Keratinocyte (primary cell): ENCODE results near the gene SEMA3E. TPM values are rescaled to one million over a fixed set of nuclear protein-coding genes. Genes with fewer than 3 reads are reported as not detected.

Experiments used
- DNase-seq: peaks from one replicate; pipeline ENCODE4 v3.0.0-alpha.2; 2011; ENCODE audit warnings: low read depth, missing footprints, low spot score
- FAIRE-seq: peaks from 2 replicates; lab custom pipeline; 2011; peaks lifted over from hg19 to GRCh38; lab: Jason Lieb, UNC
- H2AFZ ChIP-seq: 2 replicates; pipeline ENCODE4 v1.6.0; 2012; ENCODE audit warnings: low read length, control low read depth, inconsistent platforms; ENCODE audit not compliant: control insufficient read depth
- H3K27ac ChIP-seq: 2 replicates; pipeline ENCODE4 v1.5.1; 2011; ENCODE audit warnings: low read length; ENCODE audit not compliant: control insufficient read depth, insufficient read depth
- H3K27me3 ChIP-seq: 3 replicates; pipeline ENCODE4 v1.6.0; 2011; ENCODE audit warnings: low read length; ENCODE audit not compliant: control insufficient read depth, insufficient read depth; ENCODE audit errors: extremely low read depth
- H3K36me3 ChIP-seq, 2 experiments: 2 replicates in 1 of 2; 3 replicates in 1 of 2; pipeline ENCODE4 v1.5.1; 2011; ENCODE audit warnings: low read length in 2 of 2, mild to moderate bottlenecking in 1 of 2; ENCODE audit not compliant: control insufficient read depth in 2 of 2, insufficient read depth in 2 of 2; ENCODE audit errors: extremely low read depth in 1 of 2
- H3K4me1 ChIP-seq: 3 replicates; pipeline ENCODE4 v1.5.1; 2011; ENCODE audit warnings: low read length; ENCODE audit not compliant: control insufficient read depth, insufficient read depth; ENCODE audit errors: extremely low read depth
- H3K4me2 ChIP-seq: 3 replicates; pipeline ENCODE4 v1.6.0; 2011; ENCODE audit warnings: low read depth, low read length; ENCODE audit not compliant: control insufficient read depth, insufficient read depth; ENCODE audit errors: extremely low read depth
- H3K4me3 ChIP-seq, 3 experiments: fragments of 200-600 bp in 1 of 3; sonication (generic) in 1 of 3; 2 replicates in 2 of 3; 3 replicates in 1 of 3; pipeline ENCODE4 v1.5.1; 2011 to 2016; ENCODE audit warnings: low read length in 3 of 3, mild to moderate bottlenecking in 3 of 3, control low read depth in 2 of 3, inconsistent platforms in 1 of 3, low read depth in 1 of 3, mixed read lengths in 1 of 3, mixed run types in 1 of 3, moderate library complexity in 1 of 3; ENCODE audit not compliant: control insufficient read depth in 2 of 3, insufficient read depth in 2 of 3; ENCODE audit errors: extremely low read depth in 1 of 3
- H3K79me2 ChIP-seq: 2 replicates; pipeline ENCODE4 v1.6.0; 2012; ENCODE audit warnings: low read length; ENCODE audit not compliant: control insufficient read depth, insufficient read depth
- H3K9ac ChIP-seq: 3 replicates; pipeline ENCODE4 v1.6.0; 2011; ENCODE audit warnings: low read length; ENCODE audit not compliant: control insufficient read depth, insufficient read depth; ENCODE audit errors: extremely low read depth
- H3K9me1 ChIP-seq: 3 replicates; pipeline ENCODE4 v1.6.0; 2011; ENCODE audit warnings: low read length; ENCODE audit not compliant: control insufficient read depth, insufficient read depth; ENCODE audit errors: extremely low read depth
- H3K9me3 ChIP-seq: 2 replicates; pipeline ENCODE4 v1.5.1; 2012; ENCODE audit warnings: low read depth, low read length; ENCODE audit not compliant: control insufficient read depth
- H4K20me1 ChIP-seq: 3 replicates; pipeline ENCODE4 v1.6.0; 2011; ENCODE audit warnings: low read length; ENCODE audit not compliant: control insufficient read depth, insufficient read depth; ENCODE audit errors: extremely low read depth
- CTCF ChIP-seq, 3 experiments: IDR thresholded peaks in 1 of 3; conservative IDR thresholded peaks in 1 of 3; optimal IDR thresholded peaks in 1 of 3; 2 replicates in 2 of 3; 3 replicates in 1 of 3; pipeline versions ENCODE3 to v1.5.1; 2011; ENCODE audit warnings: low read length in 3 of 3, mild to moderate bottlenecking in 3 of 3, moderate library complexity in 2 of 3, control low read depth in 1 of 3, inconsistent platforms in 1 of 3; ENCODE audit not compliant: insufficient read depth in 2 of 3; ENCODE audit errors: extremely low read depth in 1 of 3
- EZH2 ChIP-seq: IDR thresholded peaks from one replicate; pipeline ENCODE4 v1.6.1; 2012; ENCODE audit warnings: inconsistent platforms, mild to moderate bottlenecking, low read length, moderate library complexity
- dilution Hi-C: fragments of 300-500 bp; cut with MboI; formaldehyde crosslinking; loops from one replicate; pipeline ENCODE4 v1.7.0; 2020; ENCODE audit warnings: low sequenced_read_pairs; ENCODE audit not compliant: extremely low pct_ligation_motif_present
- polyA plus RNA-seq, 5 experiments: library from polyadenylated mRNA; depleted of rRNA in 3 of 5; stranded (reverse) in 3 of 5; stranded (forward) in 1 of 5; unstranded in 1 of 5; fragments of >200 nt; gene quantifications; 1 replicate in 1 of 5; 2 replicates in 3 of 5; 3 replicates in 1 of 5; pipeline versions ENCODE4 v1.2.1 to v1.2.3, GENCODE V29; 2011 to 2012; ENCODE audit warnings: missing spikeins in 2 of 5, low read depth in 1 of 5, low replicate concordance in 1 of 5

The SEMA3E gene
- polyA plus RNA-seq, 1 donor (not counting 4 experiments of a cell fraction or from before 2014, with no cell fraction given), result 0.21 TPM

GRCh38 chr7:83528925-83529423, 120.0 kb downstream of the SEMA3E start:
- Histone ChIP-seq H3K27ac (no peak overlapping the region), H3K79me2 (no peaks in the 10 kb centered on the region), H2AFZ (no peak overlapping the region), H3K4me1 (peaks cover 3% of the 10 kb centered on the region), H3K4me3 (no peak overlapping the region), H3K27me3 (no peaks in the 10 kb centered on the region), H3K9me1 (no peaks in the 10 kb centered on the region), H3K9me3 (no peaks in the 10 kb centered on the region), H3K9ac (no peak overlapping the region), H3K4me2 (no peak overlapping the region), H3K36me3 (no peaks in the 10 kb centered on the region), H4K20me1 (no peaks in the 10 kb centered on the region)
- no peak for DNase-seq
- no peak for FAIRE-seq
- dilution Hi-C loops, result no loop called here
- TF ChIP-seq EZH2, result no peak
- no peak for TF ChIP-seq CTCF (optimal IDR thresholded peaks at IDR 0.05 in 1 of 3, IDR thresholded peaks at IDR 0.05 in 1 of 3, conservative IDR thresholded peaks at IDR 0.05 in 1 of 3; ENCODE audit: extremely low read depth in 1 of 3, insufficient read depth in 2 of 3, low read length in 3 of 3)

DNA sequence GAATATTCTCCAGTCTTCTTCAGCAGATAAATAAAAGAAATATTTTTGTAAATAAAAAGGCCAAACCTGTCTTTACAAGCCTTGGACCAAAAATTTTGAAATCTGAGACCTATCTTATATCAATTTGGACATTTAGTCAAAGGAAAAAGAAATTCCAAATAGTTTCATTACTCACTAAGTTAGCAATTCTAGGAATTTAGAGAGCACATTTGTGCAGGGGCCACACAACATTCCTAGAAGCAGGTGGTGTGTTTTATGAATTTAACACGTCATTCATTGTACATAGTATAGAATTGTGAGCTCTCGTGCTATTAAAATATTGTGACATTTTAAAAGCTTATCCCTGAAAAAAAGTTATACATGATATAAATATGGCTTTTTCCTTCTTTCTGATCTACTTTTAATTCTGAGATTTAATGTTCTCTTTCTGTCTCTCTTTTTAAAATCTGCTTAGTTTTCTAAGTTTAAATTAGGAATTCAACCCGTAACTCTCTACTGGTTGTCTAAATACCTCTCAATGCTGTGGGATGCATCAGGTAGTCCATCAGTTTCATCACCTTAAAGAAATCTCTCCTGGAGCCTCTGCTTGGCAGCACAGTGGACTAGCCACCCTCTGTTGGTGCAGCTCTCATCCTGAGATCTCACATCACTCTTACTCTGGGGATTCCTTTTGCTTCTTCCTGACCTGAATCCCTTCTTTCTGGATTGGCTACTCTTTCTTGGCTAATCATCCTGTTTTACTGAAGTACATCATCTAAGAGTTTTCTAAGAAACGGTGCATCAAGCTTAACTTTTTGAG, 124.5 kb downstream of the SEMA3E start:
- H2AFZ ChIP-seq, result no peak overlapping the region
- H3K27ac ChIP-seq, result no peak overlapping the region
- FAIRE-seq, result peak; percentile 39
- dilution Hi-C loops, result no loop called here
- H3K4me1 ChIP-seq, result peaks cover 3% of the 10 kb centered on the region
- no peaks in the 10 kb centered on the region for H3K36me3 ChIP-seq
- no peaks in the 10 kb centered on the region for H3K9me3 ChIP-seq
- DNase-seq, result no peak
- no peak overlapping the region for H3K4me3 ChIP-seq
- peak overlapping the region; percentile 24 for H3K4me2 ChIP-seq
- H3K27me3 ChIP-seq, result no peaks in the 10 kb centered on the region
- H3K9ac ChIP-seq, result no peak overlapping the region
- H4K20me1 ChIP-seq, result no peaks in the 10 kb centered on the region
- no peaks in the 10 kb centered on the region for H3K79me2 ChIP-seq
- TF ChIP-seq EZH2 (no peak), CTCF (optimal IDR thresholded peaks at IDR 0.05 in 1 of 3, IDR thresholded peaks at IDR 0.05 in 1 of 3, conservative IDR thresholded peaks at IDR 0.05 in 1 of 3; ENCODE audit: extremely low read depth in 1 of 3, insufficient read depth in 2 of 3, low read length in 3 of 3) (no peak)
- no peaks in the 10 kb centered on the region for H3K9me1 ChIP-seq
